GM20000 (cell line): Measurements from ENCODE around the gene TPK1.

Source experiments
- DNase-seq: peaks from one replicate; pipeline ENCODE4 v3.0.0; 2012; ENCODE audit warnings: low spot score
- TF ChIP-seq, protein P1 (sequence below): IDR thresholded peaks from 2 replicates; pipeline ENCODE4 v1.5.1; 2012; ENCODE audit warnings: mild to moderate bottlenecking, control low read depth; ENCODE audit errors: extremely low read depth, missing control alignments

Gene TPK1

GRCh38 chr7:144723301-144723700, 112.6 kb downstream of the TPK1 start:
- no peak for DNase-seq
- TF ChIP-seq, protein P1, sequence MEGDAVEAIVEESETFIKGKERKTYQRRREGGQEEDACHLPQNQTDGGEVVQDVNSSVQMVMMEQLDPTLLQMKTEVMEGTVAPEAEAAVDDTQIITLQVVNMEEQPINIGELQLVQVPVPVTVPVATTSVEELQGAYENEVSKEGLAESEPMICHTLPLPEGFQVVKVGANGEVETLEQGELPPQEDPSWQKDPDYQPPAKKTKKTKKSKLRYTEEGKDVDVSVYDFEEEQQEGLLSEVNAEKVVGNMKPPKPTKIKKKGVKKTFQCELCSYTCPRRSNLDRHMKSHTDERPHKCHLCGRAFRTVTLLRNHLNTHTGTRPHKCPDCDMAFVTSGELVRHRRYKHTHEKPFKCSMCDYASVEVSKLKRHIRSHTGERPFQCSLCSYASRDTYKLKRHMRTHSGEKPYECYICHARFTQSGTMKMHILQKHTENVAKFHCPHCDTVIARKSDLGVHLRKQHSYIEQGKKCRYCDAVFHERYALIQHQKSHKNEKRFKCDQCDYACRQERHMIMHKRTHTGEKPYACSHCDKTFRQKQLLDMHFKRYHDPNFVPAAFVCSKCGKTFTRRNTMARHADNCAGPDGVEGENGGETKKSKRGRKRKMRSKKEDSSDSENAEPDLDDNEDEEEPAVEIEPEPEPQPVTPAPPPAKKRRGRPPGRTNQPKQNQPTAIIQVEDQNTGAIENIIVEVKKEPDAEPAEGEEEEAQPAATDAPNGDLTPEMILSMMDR, result no peak

DNA sequence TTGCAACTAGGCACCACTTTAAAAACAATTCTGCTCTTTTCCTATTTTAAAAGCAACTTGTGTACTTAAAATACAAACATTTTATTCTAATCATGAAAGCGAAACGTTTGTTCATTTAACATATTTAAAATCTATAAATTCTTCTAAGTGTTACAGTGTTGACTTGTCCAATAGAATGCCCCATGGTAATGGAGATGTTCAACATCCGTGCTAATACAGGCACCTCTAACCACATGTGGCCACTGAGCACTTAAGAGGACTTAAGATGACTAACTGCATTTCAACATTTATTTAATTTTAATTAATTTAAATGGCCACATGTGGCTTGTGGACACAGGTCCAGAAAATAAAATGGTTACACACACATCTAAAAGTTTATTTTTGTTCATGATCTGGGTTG, 115.1 kb downstream of the TPK1 start:
- DNase-seq, result no peak
- TF ChIP-seq, protein P1, result no peak

DNA sequence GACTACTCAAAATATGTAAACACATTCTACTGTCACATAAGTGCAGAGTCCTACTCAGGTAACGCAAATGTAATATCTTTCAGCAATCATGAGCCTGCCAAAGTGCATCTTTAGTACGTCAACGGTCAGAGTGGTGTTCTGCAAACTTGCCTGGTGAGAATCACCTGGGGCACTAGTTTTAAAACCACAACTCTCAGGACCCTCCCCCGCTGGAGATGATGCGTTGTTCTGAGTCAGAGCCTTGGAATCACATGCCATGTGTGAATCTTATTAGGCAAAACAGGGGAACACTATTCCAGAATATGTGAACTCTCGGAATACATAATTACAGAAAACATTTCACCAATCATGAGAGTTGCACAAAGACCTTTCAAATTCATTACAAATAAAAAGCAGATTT, 115.7 kb downstream of the TPK1 start:
- TF ChIP-seq, protein P1, result no peak
- DNase-seq, result no peak

- TF ChIP-seq, protein P1, result no peak
These were observed 118.1 kb downstream of the TPK1 start for GRCh38 chr7:144717720-144718119.

GRCh38 chr7:144713850-144714249, 122.0 kb downstream of the TPK1 start:
- TF ChIP-seq, protein P1, result no peak
- peak; percentile 3 for DNase-seq

More at GRCh38 chr7:144717720-144718119, 118.1 kb downstream of the TPK1 start:
- no peak for DNase-seq

DNA sequence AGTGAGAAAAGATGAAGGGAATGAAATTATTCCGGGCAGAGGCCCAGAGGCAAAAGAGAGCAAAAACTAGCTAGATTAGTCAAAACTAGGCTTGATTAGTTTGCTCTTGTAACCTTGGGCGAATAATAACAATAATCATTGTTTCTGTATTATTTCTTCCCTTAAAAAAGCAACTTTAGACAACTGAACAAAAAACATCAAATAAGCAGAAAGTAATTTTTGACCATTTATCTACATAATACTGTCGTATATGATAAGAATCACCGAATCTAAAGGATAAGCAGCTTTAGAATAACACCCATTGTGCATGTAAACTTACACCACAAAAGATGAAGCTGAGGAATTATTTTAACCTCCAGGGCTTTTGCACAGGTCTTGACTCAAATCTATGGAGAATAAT, 125.1 kb downstream of the TPK1 start:
- TF ChIP-seq, protein P1, result no peak
- no peak for DNase-seq

DNA sequence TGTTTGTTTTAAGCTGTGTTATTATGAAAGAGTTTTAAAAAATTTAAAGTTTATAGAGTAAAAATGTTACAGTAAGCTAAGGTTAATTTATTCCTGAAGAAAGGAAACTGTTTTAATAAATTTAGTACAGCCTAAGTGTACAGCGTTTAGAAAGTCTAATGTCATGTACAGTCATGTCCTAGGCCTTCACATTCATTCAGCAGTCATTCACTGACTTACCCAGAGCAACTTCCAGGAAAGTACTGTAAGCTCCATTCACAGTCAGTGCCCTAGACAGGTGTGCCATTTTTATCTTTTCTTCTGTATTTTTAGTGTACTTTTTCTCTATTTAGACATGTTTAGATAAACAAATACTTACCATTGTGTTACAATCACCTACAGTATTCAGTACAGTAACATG, 126.8 kb downstream of the TPK1 start:
- TF ChIP-seq, protein P1, result no peak
- DNase-seq, result no peak
